ENCODE data around the gene BLOC1S1.
A peak's percentile ranks its signal among the peaks of the same experiment; 100 is the strongest.

The BLOC1S1 gene

GRCh38 chr12:55712700-55713415 lies 3.0 kb upstream of the BLOC1S1 start:
- no peaks in the 10 kb centered on the region for H3K36me3 ChIP-seq (ENCODE audit: insufficient read depth, insufficient read length, low read length)
- H3K9ac ChIP-seq (ENCODE audit: insufficient read length, low read depth) = no peak overlapping the region
- no peak for DNase-seq (ENCODE audit: low read depth, low spot score)
- no peak overlapping the region for H3K4me3 ChIP-seq (ENCODE audit: insufficient read length, low read depth)
- no peak for TF ChIP-seq YY1 (IDR thresholded peaks at IDR 0.05; ENCODE audit: insufficient read depth, insufficient read length)
- no peak for TF ChIP-seq SUZ12 (IDR thresholded peaks at IDR 0.05; ENCODE audit: extremely low read depth, insufficient read depth, insufficient read length)
- TF ChIP-seq ZNF274 (IDR thresholded peaks at IDR 0.05; ENCODE audit: low read depth, low read length) = no peak
- no peaks in the 10 kb centered on the region for H3K9me3 ChIP-seq (ENCODE audit: insufficient read depth, low read length)
- H3K4me1 ChIP-seq (ENCODE audit: insufficient read depth, insufficient read length) = peaks cover 14% of the 10 kb centered on the region
- peaks cover 27% of the 10 kb centered on the region for H3K27me3 ChIP-seq (ENCODE audit: insufficient read depth, insufficient read length)

GRCh38 chr12:55713721-55714120 lies 2.1 kb upstream of the BLOC1S1 start:
- Histone ChIP-seq H3K4me1 (ENCODE audit: insufficient read depth, insufficient read length) (peaks cover 12% of the 10 kb centered on the region), H3K9ac (ENCODE audit: insufficient read length, low read depth) (no peak overlapping the region), H3K36me3 (ENCODE audit: insufficient read depth, insufficient read length, low read length) (no peaks in the 10 kb centered on the region), H3K4me3 (ENCODE audit: insufficient read length, low read depth) (no peak overlapping the region), H3K27me3 (ENCODE audit: insufficient read depth, insufficient read length) (peaks cover 25% of the 10 kb centered on the region), H3K9me3 (ENCODE audit: insufficient read depth, low read length) (no peaks in the 10 kb centered on the region)
- no peak for TF ChIP-seq SUZ12 (IDR thresholded peaks at IDR 0.05; ENCODE audit: extremely low read depth, insufficient read depth, insufficient read length)
- TF ChIP-seq ZNF274 (IDR thresholded peaks at IDR 0.05; ENCODE audit: low read depth, low read length) = no peak
- TF ChIP-seq YY1 (IDR thresholded peaks at IDR 0.05; ENCODE audit: insufficient read depth, insufficient read length) = no peak
- no peak for DNase-seq (ENCODE audit: low read depth, low spot score)

GRCh38 chr12:55715169-55715764 lies 579 bp upstream of the BLOC1S1 start:
- peaks cover 14% of the 10 kb centered on the region for H3K4me1 ChIP-seq (ENCODE audit: insufficient read depth, insufficient read length)
- peak overlapping the region; percentile 90 for H3K9ac ChIP-seq (ENCODE audit: insufficient read length, low read depth)
- TF ChIP-seq SUZ12 (IDR thresholded peaks at IDR 0.05; ENCODE audit: extremely low read depth, insufficient read depth, insufficient read length) (no peak), YY1 (IDR thresholded peaks at IDR 0.05; ENCODE audit: insufficient read depth, insufficient read length) (no peak), ZNF274 (IDR thresholded peaks at IDR 0.05; ENCODE audit: low read depth, low read length) (no peak)
- H3K27me3 ChIP-seq (ENCODE audit: insufficient read depth, insufficient read length) = peaks cover 15% of the 10 kb centered on the region
- DNase-seq (ENCODE audit: low read depth, low spot score) = no peak
- H3K4me3 ChIP-seq (ENCODE audit: insufficient read length, low read depth) = peak overlapping the region; percentile 75
- peaks cover 12% of the 10 kb centered on the region for H3K36me3 ChIP-seq (ENCODE audit: insufficient read depth, insufficient read length, low read length)
- no peaks in the 10 kb centered on the region for H3K9me3 ChIP-seq (ENCODE audit: insufficient read depth, low read length)

- Histone ChIP-seq H3K9ac (ENCODE audit: insufficient read length, low read depth) (peak overlapping the region; percentile 90), H3K4me1 (ENCODE audit: insufficient read depth, insufficient read length) (peaks cover 14% of the 10 kb centered on the region), H3K4me3 (ENCODE audit: insufficient read length, low read depth) (peak overlapping the region; percentile 75), H3K36me3 (ENCODE audit: insufficient read depth, insufficient read length, low read length) (peaks cover 17% of the 10 kb centered on the region), H3K27me3 (ENCODE audit: insufficient read depth, insufficient read length) (peaks cover 15% of the 10 kb centered on the region), H3K9me3 (ENCODE audit: insufficient read depth, low read length) (no peaks in the 10 kb centered on the region)
- DNase-seq (ENCODE audit: low read depth, low spot score) = no peak
- no peak for TF ChIP-seq SUZ12 (IDR thresholded peaks at IDR 0.05; ENCODE audit: extremely low read depth, insufficient read depth, insufficient read length)
- no peak for TF ChIP-seq YY1 (IDR thresholded peaks at IDR 0.05; ENCODE audit: insufficient read depth, insufficient read length)
- TF ChIP-seq ZNF274 (IDR thresholded peaks at IDR 0.05; ENCODE audit: low read depth, low read length) = no peak
These were observed 724 bp downstream of the BLOC1S1 start for GRCh38 chr12:55716582-55716957.

- DNase-seq (ENCODE audit: low read depth, low spot score) = no peak
- H3K4me1 ChIP-seq (ENCODE audit: insufficient read depth, insufficient read length) = peaks cover 14% of the 10 kb centered on the region
- H3K9me3 ChIP-seq (ENCODE audit: insufficient read depth, low read length) = no peaks in the 10 kb centered on the region
- H3K27me3 ChIP-seq (ENCODE audit: insufficient read depth, insufficient read length) = peaks cover 9% of the 10 kb centered on the region
- H3K9ac ChIP-seq (ENCODE audit: insufficient read length, low read depth) = peak overlapping the region; percentile 90
- H3K4me3 ChIP-seq (ENCODE audit: insufficient read length, low read depth) = peak overlapping the region; percentile 75
- TF ChIP-seq SUZ12 (IDR thresholded peaks at IDR 0.05; ENCODE audit: extremely low read depth, insufficient read depth, insufficient read length) = no peak
- no peak for TF ChIP-seq ZNF274 (IDR thresholded peaks at IDR 0.05; ENCODE audit: low read depth, low read length)
- no peak for TF ChIP-seq YY1 (IDR thresholded peaks at IDR 0.05; ENCODE audit: insufficient read depth, insufficient read length)
- peaks cover 17% of the 10 kb centered on the region for H3K36me3 ChIP-seq (ENCODE audit: insufficient read depth, insufficient read length, low read length)
These were observed 1.5 kb downstream of the BLOC1S1 start for GRCh38 chr12:55717011-55718007.

GRCh38 chr12:55718015-55718414 lies 2.2 kb downstream of the BLOC1S1 start:
- TF ChIP-seq SUZ12 (IDR thresholded peaks at IDR 0.05; ENCODE audit: extremely low read depth, insufficient read depth, insufficient read length) (no peak), YY1 (IDR thresholded peaks at IDR 0.05; ENCODE audit: insufficient read depth, insufficient read length) (no peak), ZNF274 (IDR thresholded peaks at IDR 0.05; ENCODE audit: low read depth, low read length) (no peak)
- Histone ChIP-seq H3K9ac (ENCODE audit: insufficient read length, low read depth) (peak overlapping the region; percentile 90), H3K36me3 (ENCODE audit: insufficient read depth, insufficient read length, low read length) (peaks cover 19% of the 10 kb centered on the region), H3K4me1 (ENCODE audit: insufficient read depth, insufficient read length) (peaks cover 14% of the 10 kb centered on the region), H3K4me3 (ENCODE audit: insufficient read length, low read depth) (peak overlapping the region; percentile 75), H3K27me3 (ENCODE audit: insufficient read depth, insufficient read length) (peaks cover 2% of the 10 kb centered on the region), H3K9me3 (ENCODE audit: insufficient read depth, low read length) (no peaks in the 10 kb centered on the region)
- no peak for DNase-seq (ENCODE audit: low read depth, low spot score)
